ENCODE results near the gene ZNRD2.
"Not testable (repeated sequence)": the region's sequence is repeated elsewhere in the genome, so short reads cannot be mapped to it uniquely, and the experiment has no call there.

ZNRD2 gene

GRCh38 chr11:65569973-65570918, at the start of gene ZNRD2:
Gene ZNRD2, plus strand, starts transcription at chr11:65570477. Its CDS starts 15 bp downstream, at chr11:65570492.
- peak; percentile 98 for DNase-seq

GRCh38 chr11:65521777-65522521, 48.3 kb upstream of the ZNRD2 start:
- DNase-seq: not testable (repeated sequence)

- DNase-seq: not testable (repeated sequence)
Measured at GRCh38 chr11:65522718-65523630, 47.3 kb upstream of the ZNRD2 start.

- DNase-seq: not testable (repeated sequence)
Measured at GRCh38 chr11:65523631-65523968, 46.7 kb upstream of the ZNRD2 start.

- DNase-seq: no peak
Measured at GRCh38 chr11:65524014-65524740, 46.1 kb upstream of the ZNRD2 start.

GRCh38 chr11:65524741-65525545, 45.3 kb upstream of the ZNRD2 start, which contains the start of gene SCYL1:
Gene SCYL1, plus strand, starts transcription at chr11:65525083. Its CDS starts 71 bp downstream, at chr11:65525154.
- DNase-seq: peak; percentile 85

GRCh38 chr11:65525546-65526480, 44.5 kb upstream of the ZNRD2 start:
- no peak for DNase-seq

- no peak for DNase-seq
Measured at GRCh38 chr11:65526744-65527143, 43.5 kb upstream of the ZNRD2 start.

GRCh38 chr11:65528819-65529350, 41.4 kb upstream of the ZNRD2 start:
- no peak for DNase-seq

GRCh38 chr11:65529475-65530156, 40.7 kb upstream of the ZNRD2 start:
- no peak for DNase-seq

GRCh38 chr11:65530157-65530496, 40.1 kb upstream of the ZNRD2 start:
- no peak for DNase-seq

GRCh38 chr11:65532388-65533064, 37.8 kb upstream of the ZNRD2 start:
- no peak for DNase-seq

- DNase-seq: no peak
Measured at GRCh38 chr11:65535102-65535501, 35.2 kb upstream of the ZNRD2 start.

- DNase-seq: no peak
Measured at GRCh38 chr11:65536412-65537295, 33.6 kb upstream of the ZNRD2 start.

GRCh38 chr11:65537296-65537597, 33.0 kb upstream of the ZNRD2 start:
- DNase-seq: no peak

GRCh38 chr11:65537620-65538231, 32.6 kb upstream of the ZNRD2 start:
- no peak for DNase-seq

- no peak for DNase-seq
Measured at GRCh38 chr11:65538232-65538914, 31.9 kb upstream of the ZNRD2 start.

Measured in NCI-H2171 (cell line).